Measurements from ENCODE around the gene ZCCHC14.
A peak's percentile ranks its signal among the peaks of the same experiment; 100 is the strongest.
"Not testable (repeated sequence)": the region's sequence is repeated elsewhere in the genome, so short reads cannot be mapped to it uniquely, and the experiment has no call there.

ZCCHC14 gene

DNA sequence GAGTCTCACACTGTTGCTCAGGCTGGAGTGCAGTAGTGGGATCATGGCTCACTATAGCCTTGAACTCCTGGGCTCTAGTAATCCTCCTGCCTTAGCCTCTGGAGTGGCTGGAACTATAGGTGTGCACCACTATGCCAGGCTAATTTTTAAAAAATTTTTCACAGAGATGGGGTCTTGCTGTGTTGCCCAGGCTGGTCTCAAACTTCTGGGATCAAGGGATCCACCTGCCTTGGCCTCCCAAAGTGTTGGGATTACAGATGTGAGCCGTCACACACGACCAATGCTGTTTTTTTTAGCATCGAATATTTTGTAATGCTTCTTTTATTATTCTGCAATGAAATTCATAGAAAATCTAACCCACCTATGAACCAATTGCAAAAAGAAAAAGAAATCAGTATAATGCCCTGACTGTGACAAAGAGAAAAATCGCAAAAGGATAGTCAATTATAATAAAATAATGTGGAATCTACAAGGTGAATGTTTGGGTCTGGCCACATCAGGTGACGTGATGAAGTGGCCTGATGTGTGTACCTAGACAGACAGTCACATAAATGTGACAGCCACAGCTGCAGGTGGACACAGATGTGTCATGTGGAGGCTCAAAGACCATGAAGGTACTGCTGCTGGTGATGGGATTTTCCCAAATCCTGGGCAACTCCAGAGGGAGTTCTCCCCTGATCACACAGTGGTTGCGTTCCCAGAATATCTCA lies 33.6 kb upstream of the ZCCHC14 start:
- no peak for DNase-seq (ENCODE audit: insufficient read length, low spot score)
- TF ChIP-seq PAX5 (IDR thresholded peaks at IDR 0.05; ENCODE audit: insufficient read depth, low read length, severe bottlenecking), result no peak
- no peak for TF ChIP-seq TAF1 (IDR thresholded peaks at IDR 0.05; ENCODE audit: low read depth, low read length)
- TF ChIP-seq POU2F2 (IDR thresholded peaks at IDR 0.05; ENCODE audit: low read depth, low read length), result no peak
- no peak for TF ChIP-seq SPI1 (IDR thresholded peaks at IDR 0.05; ENCODE audit: low read depth, low read length)
- no peak for TF ChIP-seq POLR2AphosphoS5 (IDR thresholded peaks at IDR 0.05; ENCODE audit: low read depth, low read length)
- TF ChIP-seq POLR2A (IDR thresholded peaks at IDR 0.05; ENCODE audit: low read depth, low read length), result no peak
- FAIRE-seq, result peak; percentile 9

DNA sequence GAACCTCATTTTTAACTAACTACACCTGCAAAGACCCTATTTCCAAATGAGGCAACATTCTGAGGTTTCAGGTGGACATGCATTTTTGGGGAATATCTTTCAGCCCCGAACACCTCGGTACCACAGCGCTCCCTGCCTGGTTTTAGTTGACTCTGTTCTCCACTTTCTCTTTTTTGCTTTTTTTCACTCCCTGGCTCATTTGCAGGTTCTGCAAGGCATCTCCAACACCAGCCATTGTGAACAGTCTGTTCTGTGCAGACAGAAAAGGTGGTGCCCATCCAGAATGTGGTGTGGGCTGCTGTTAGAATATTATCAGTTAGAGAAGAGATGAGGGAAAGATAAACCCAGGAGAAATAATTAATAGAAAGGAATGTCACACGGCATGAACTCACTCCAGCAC lies 32.5 kb upstream of the ZCCHC14 start:
- no peak for FAIRE-seq
- no peak for DNase-seq (ENCODE audit: insufficient read length, low spot score)
- TF ChIP-seq TAF1 (IDR thresholded peaks at IDR 0.05; ENCODE audit: low read depth, low read length), result no peak
- no peak for TF ChIP-seq POLR2AphosphoS5 (IDR thresholded peaks at IDR 0.05; ENCODE audit: low read depth, low read length)

GRCh38 chr16:87524407-87524806 lies 31.6 kb upstream of the ZCCHC14 start:
- TF ChIP-seq POLR2A (IDR thresholded peaks at IDR 0.05; ENCODE audit: low read depth, low read length) (no peak), SPI1 (IDR thresholded peaks at IDR 0.05; ENCODE audit: low read depth, low read length) (no peak), PAX5 (IDR thresholded peaks at IDR 0.05; ENCODE audit: insufficient read depth, low read length, severe bottlenecking) (no peak), POLR2AphosphoS5 (IDR thresholded peaks at IDR 0.05; ENCODE audit: low read depth, low read length) (no peak), TAF1 (IDR thresholded peaks at IDR 0.05; ENCODE audit: low read depth, low read length) (no peak), POU2F2 (IDR thresholded peaks at IDR 0.05; ENCODE audit: low read depth, low read length) (no peak)
- no peak for FAIRE-seq

GRCh38 chr16:87523605-87524004 lies 30.8 kb upstream of the ZCCHC14 start:
- not testable (repeated sequence) for FAIRE-seq

More at GRCh38 chr16:87524407-87524806, 31.6 kb upstream of the ZCCHC14 start:
- DNase-seq (ENCODE audit: insufficient read length, low spot score), result no peak

DNA sequence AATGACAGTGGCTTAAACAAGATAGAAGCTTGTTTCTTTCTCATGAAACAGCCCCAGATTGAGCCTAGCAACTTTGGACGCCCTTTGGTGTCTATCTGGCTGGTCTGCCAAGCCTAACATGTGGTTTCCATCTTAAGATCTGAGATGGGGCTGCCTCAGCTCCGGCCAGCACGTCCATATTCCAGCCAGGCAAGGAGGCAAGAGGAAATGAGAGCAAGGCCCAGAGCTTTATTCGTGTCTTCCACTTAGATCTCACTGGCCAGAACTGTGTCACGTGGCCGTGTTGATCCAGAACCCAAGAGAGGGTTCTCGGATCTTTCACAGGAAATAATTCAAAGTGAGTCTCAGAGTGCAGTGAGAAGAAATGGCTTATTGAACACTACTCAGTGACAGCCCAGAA lies 28.9 kb upstream of the ZCCHC14 start:
- not testable (repeated sequence) for FAIRE-seq; DNase-seq (ENCODE audit: insufficient read length, low spot score)

More at GRCh38 chr16:87523605-87524004, 30.8 kb upstream of the ZCCHC14 start:
- not testable (repeated sequence) for DNase-seq (ENCODE audit: insufficient read length, low spot score)

- DNase-seq (ENCODE audit: insufficient read length, low spot score); FAIRE-seq: not testable (repeated sequence)
Observed at GRCh38 chr16:87519170-87519569, 26.3 kb upstream of the ZCCHC14 start.

GRCh38 chr16:87518430-87519051 lies 25.7 kb upstream of the ZCCHC14 start:
- not testable (repeated sequence) for FAIRE-seq; DNase-seq (ENCODE audit: insufficient read length, low spot score)

DNA sequence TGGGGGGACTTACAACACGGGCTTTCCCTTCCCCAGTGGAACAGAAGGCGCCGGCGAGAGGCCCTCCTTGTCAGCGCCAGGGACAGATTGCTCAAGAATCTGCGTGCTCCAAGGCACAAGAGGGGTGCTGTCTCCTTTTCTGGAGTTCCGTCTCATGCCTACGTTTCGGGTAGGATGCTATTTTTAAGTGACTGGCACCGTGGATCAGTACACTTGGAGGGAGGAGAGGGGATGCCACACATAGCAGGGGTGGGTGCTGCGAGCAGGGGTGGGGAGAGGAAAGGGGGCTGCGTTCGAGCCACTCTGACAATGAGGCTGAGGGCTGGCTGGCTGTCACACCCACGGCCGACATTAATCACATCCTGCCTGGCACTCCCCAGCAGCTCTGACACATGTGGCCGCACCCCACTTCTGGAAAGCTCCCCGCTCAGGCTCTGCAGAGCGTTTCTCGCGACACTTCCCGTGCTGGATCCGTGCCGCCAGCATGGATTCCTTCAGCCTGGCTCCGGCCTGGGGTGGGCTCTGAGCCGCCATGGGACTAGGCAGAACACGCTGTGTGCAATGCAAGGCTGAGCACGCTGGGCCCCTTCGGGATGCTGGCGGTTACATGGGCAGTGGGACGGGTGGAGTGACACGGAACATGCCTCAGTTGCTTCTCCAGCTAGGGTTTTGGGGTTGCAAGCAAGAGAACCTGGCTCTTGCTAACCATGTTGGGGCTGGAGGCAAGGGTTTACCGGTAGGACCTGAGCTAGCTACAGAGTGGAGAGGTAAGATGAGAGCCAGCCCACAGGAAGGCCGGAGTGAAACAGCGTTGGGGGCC lies 25.0 kb upstream of the ZCCHC14 start:
- FAIRE-seq; DNase-seq (ENCODE audit: insufficient read length, low spot score): not testable (repeated sequence)

GRCh38 chr16:87516361-87516760 lies 23.5 kb upstream of the ZCCHC14 start:
- no peak for TF ChIP-seq POLR2A (IDR thresholded peaks at IDR 0.05; ENCODE audit: low read depth, low read length)
- TF ChIP-seq TAF1 (IDR thresholded peaks at IDR 0.05; ENCODE audit: low read depth, low read length), result no peak
- no peak for TF ChIP-seq POU2F2 (IDR thresholded peaks at IDR 0.05; ENCODE audit: low read depth, low read length)
- TF ChIP-seq POLR2AphosphoS5 (IDR thresholded peaks at IDR 0.05; ENCODE audit: low read depth, low read length), result no peak
- no peak for TF ChIP-seq SPI1 (IDR thresholded peaks at IDR 0.05; ENCODE audit: low read depth, low read length)
- FAIRE-seq (no peak), DNase-seq (ENCODE audit: insufficient read length, low spot score) (no peak)

DNA sequence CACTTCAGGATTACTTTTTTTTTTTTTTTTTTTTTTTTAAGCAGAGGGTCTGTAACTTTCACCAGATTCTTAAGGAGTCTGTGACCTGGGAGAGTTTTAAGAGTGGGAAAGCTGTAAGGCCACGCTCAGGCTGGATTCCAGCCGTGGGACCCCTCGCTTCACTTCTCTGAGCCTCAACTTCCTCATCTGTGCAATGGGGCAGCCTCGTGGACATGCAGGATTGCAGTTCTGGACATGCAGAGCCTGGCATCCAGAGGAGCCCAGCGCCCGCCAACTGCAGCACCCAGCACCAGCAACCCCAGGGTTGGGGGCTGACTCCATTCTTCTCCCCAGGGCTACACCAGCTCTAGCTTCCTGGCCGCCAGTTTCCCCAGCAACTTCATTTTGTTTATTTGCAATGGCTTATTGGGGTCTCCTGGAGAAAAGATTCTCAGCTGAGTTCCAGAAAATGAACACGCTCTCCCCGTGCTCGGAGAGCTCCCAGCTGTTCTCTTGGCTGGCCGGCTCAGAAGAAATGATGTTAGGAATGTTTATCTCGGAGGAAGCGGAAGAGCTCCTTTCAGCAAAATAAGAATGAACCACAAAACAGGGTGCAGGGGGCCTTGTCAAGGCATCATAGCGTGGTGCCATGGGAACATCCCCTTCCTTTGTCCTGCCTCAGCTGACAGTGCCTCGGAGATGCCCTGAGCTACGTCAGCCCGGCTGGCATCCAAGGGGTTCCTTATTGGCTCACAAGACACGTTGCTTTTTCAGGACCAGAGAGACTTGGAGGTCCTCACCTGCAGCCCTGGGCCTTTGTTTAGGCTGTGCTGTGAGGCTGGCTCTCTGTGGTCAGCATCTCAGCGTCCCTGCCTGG lies 22.9 kb upstream of the ZCCHC14 start:
- FAIRE-seq (no peak), DNase-seq (ENCODE audit: insufficient read length, low spot score) (no peak)
- TF ChIP-seq POLR2A (IDR thresholded peaks at IDR 0.05; ENCODE audit: low read depth, low read length), result no peak
- TF ChIP-seq SPI1 (IDR thresholded peaks at IDR 0.05; ENCODE audit: low read depth, low read length), result no peak
- no peak for TF ChIP-seq PAX5 (IDR thresholded peaks at IDR 0.05; ENCODE audit: insufficient read depth, low read length, severe bottlenecking)
- no peak for TF ChIP-seq TAF1 (IDR thresholded peaks at IDR 0.05; ENCODE audit: low read depth, low read length)
- TF ChIP-seq POU2F2 (IDR thresholded peaks at IDR 0.05; ENCODE audit: low read depth, low read length), result no peak
- no peak for TF ChIP-seq POLR2AphosphoS5 (IDR thresholded peaks at IDR 0.05; ENCODE audit: low read depth, low read length)

DNA sequence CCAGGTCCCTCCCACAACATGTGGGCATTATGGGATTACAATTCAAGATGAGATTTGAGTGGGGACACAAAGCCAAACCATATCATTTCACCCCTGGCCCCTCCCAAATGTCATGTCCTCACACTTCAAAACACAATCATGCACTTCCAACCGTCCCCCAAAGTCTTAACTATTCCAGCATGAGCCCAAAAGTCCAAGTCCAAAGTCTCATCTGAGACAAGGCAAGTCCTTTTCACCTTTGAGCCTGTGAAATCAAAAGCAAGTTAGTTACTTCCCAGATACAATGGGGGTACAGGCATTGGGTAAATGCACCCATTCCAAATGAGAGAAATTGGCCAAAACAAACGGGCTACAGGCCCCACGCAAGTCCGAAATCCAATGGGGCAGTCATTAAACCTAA lies 17.0 kb upstream of the ZCCHC14 start:
- not testable (repeated sequence) for DNase-seq (ENCODE audit: insufficient read length, low spot score); FAIRE-seq
